OCI-LY1 (cell line): ENCODE measurements around the gene ELMO1.

Source experiments
- H2AFZ ChIP-seq: fragments of 200-600 bp; sonication (generic), shearing (Covaris generic); 2 replicates; pipeline ENCODE4 v1.6.0; 2014; ENCODE audit warnings: antibody characterized with exemption, mild to moderate bottlenecking, low read length
- H3F3A ChIP-seq: fragments of 200-600 bp; sonication (generic), shearing (Covaris generic); 2 replicates; pipeline ENCODE4 v1.6.0; 2014; ENCODE audit warnings: mild to moderate bottlenecking, antibody characterized with exemption, low read length, moderate library complexity; ENCODE audit not compliant: insufficient read depth
- H3K27ac ChIP-seq: fragments of 200-600 bp; sonication (generic); 2 replicates; pipeline ENCODE4 v1.5.1; 2014; ENCODE audit warnings: low read length, mixed run types, mild to moderate bottlenecking, low read depth; ENCODE audit not compliant: poor library complexity, severe bottlenecking
- H3K27me3 ChIP-seq: fragments of 200-600 bp; sonication (generic); 2 replicates; pipeline ENCODE4 v1.6.0; 2014; ENCODE audit warnings: antibody characterized with exemption, mild to moderate bottlenecking, low read length, moderate library complexity; ENCODE audit not compliant: insufficient read depth
- H3K36me3 ChIP-seq: fragments of 200-600 bp; sonication (generic); 2 replicates; pipeline ENCODE4 v1.6.1; 2014; ENCODE audit warnings: mild to moderate bottlenecking, antibody characterized with exemption, low read length, moderate library complexity, mixed read lengths; ENCODE audit not compliant: insufficient read depth
- H3K4me1 ChIP-seq: fragments of 200-600 bp; sonication (generic); 2 replicates; pipeline ENCODE4 v1.5.1; 2014; ENCODE audit warnings: mild to moderate bottlenecking, low read length, moderate library complexity; ENCODE audit not compliant: insufficient read depth, severe bottlenecking
- H3K4me2 ChIP-seq: fragments of 200-600 bp; sonication (generic), shearing (Covaris generic); 2 replicates; pipeline ENCODE4 v1.6.1; 2014; ENCODE audit warnings: low read length
- H3K4me3 ChIP-seq: fragments of 200-600 bp; sonication (generic); 2 replicates; pipeline ENCODE4 v1.5.1; 2014; ENCODE audit warnings: low read length, low read depth, mild to moderate bottlenecking, mixed read lengths; ENCODE audit not compliant: poor library complexity, severe bottlenecking
- H3K79me2 ChIP-seq: fragments of 200-600 bp; shearing (Covaris generic); 2 replicates; pipeline ENCODE4 v1.6.1; 2016; ENCODE audit warnings: mixed run types, low read length, mixed read lengths; ENCODE audit not compliant: insufficient read depth
- H3K9ac ChIP-seq: fragments of 200-600 bp; sonication (generic), shearing (Covaris generic); 2 replicates; pipeline ENCODE4 v1.6.1; 2014; ENCODE audit warnings: mild to moderate bottlenecking, low read length, mixed read lengths
- H3K9me2 ChIP-seq: fragments of 200-600 bp; sonication (generic), shearing (Covaris generic); 2 replicates; pipeline ENCODE4 v1.6.1; 2014; ENCODE audit warnings: low read depth, mild to moderate bottlenecking, low read length, mixed read lengths
- H3K9me3 ChIP-seq: fragments of 200-600 bp; shearing (Covaris generic); 2 replicates; pipeline ENCODE4 v1.6.1; 2014; ENCODE audit warnings: low read length, mixed read lengths
- H4K20me1 ChIP-seq: fragments of 200-600 bp; sonication (generic), shearing (Covaris generic); 2 replicates; pipeline ENCODE4 v1.6.0; 2016; ENCODE audit warnings: mild to moderate bottlenecking, low read length; ENCODE audit not compliant: insufficient read depth
- CTCF ChIP-seq: fragments of 200-600 bp; sonication (generic), shearing (Covaris generic); IDR thresholded peaks from 2 replicates; pipeline ENCODE4 v1.5.1; 2017; ENCODE audit warnings: mild to moderate bottlenecking, antibody characterized with exemption, low read length, moderate library complexity, mixed read lengths
- EZH2 ChIP-seq: fragments of 200-600 bp; sonication (generic), shearing (Covaris generic); IDR thresholded peaks from 2 replicates; pipeline ENCODE4 v1.8.0; 2017; ENCODE audit warnings: borderline replicate concordance, mixed run types, mild to moderate bottlenecking, antibody characterized with exemption, low read length, moderate library complexity, mixed read lengths

The ELMO1 gene

DNA sequence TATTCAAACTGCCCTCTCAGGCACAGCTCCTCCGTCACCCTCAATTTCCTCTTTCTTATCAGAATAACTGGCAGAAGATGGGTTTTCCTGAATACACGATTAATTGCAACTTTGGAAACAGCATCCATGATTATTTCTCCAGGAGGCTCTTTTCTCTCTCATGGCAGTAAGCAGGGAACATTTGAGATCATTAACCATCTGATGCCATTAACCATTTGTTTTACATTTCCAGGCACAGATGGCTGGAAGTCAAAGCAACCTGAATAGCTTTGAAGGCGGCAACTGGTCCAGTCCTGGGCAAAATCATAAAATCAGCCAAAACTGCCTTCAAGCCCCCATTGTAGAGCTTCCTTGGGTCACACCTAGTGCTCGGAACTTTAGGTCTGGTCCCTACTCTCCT, 434.9 kb downstream of the ELMO1 start:
- H3F3A ChIP-seq, result no peaks in the 10 kb centered on the region
- TF ChIP-seq CTCF, result no peak
- no peak for TF ChIP-seq EZH2
- H3K79me2 ChIP-seq, result no peaks in the 10 kb centered on the region
- H4K20me1 ChIP-seq, result no peaks in the 10 kb centered on the region
- no peak overlapping the region for H3K27ac ChIP-seq
- H3K4me2 ChIP-seq, result no peak overlapping the region
- H3K4me3 ChIP-seq, result no peak overlapping the region
- H3K9ac ChIP-seq, result no peak overlapping the region
- peaks cover 51% of the 10 kb centered on the region for H3K36me3 ChIP-seq
- no peaks in the 10 kb centered on the region for H3K4me1 ChIP-seq
- H3K9me3 ChIP-seq, result no peaks in the 10 kb centered on the region
- no peaks in the 10 kb centered on the region for H3K27me3 ChIP-seq
- no peaks in the 10 kb centered on the region for H3K9me2 ChIP-seq
- H2AFZ ChIP-seq, result no peak overlapping the region

GRCh38 chr7:37011151-37011890, 437.3 kb downstream of the ELMO1 start:
- Histone ChIP-seq H3F3A (no peaks in the 10 kb centered on the region), H3K27me3 (no peaks in the 10 kb centered on the region), H3K9me2 (no peaks in the 10 kb centered on the region), H3K4me1 (no peaks in the 10 kb centered on the region), H3K27ac (no peak overlapping the region), H2AFZ (no peak overlapping the region), H4K20me1 (no peaks in the 10 kb centered on the region), H3K4me3 (no peak overlapping the region), H3K9ac (no peak overlapping the region), H3K9me3 (no peaks in the 10 kb centered on the region), H3K79me2 (no peaks in the 10 kb centered on the region), H3K4me2 (no peak overlapping the region), H3K36me3 (peaks cover 65% of the 10 kb centered on the region)
- TF ChIP-seq EZH2 (no peak), CTCF (no peak)

DNA sequence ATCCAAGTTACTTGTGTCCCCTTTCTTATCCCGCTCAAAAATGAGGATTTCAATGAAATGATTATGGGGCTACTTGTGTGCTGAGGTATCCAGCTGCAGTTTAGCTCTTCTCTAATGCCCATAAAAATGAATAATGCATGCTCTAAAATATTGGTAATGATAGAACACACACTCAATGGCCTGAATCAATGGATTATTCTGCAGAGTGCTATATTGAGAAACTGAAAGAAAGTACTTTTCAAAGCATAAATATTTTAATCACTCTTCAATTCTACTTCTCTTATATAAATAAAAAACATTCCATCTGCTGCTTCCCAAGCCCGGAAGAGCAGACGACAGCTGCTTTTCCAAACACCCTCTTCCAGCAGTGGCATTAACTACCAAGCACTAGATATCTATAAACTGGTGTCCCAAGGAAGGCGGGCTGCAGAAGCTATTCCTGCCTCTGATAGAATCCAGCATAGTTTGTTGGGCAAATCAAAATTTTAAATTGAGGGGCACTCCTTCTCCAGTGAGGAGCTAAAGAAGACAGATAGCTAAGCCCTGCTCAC, 439.5 kb downstream of the ELMO1 start:
- Histone ChIP-seq H3K36me3 (peaks cover 76% of the 10 kb centered on the region), H2AFZ (no peak overlapping the region), H3K9ac (no peak overlapping the region), H3K27ac (no peak overlapping the region), H3K9me2 (no peaks in the 10 kb centered on the region), H3K4me1 (no peaks in the 10 kb centered on the region), H3K9me3 (no peaks in the 10 kb centered on the region), H3K27me3 (no peaks in the 10 kb centered on the region), H3K4me2 (no peak overlapping the region), H4K20me1 (no peaks in the 10 kb centered on the region), H3F3A (no peaks in the 10 kb centered on the region), H3K4me3 (no peak overlapping the region), H3K79me2 (no peaks in the 10 kb centered on the region)
- TF ChIP-seq EZH2 (no peak), CTCF (no peak)
